ENCODE measurements around the gene CGGBP1. TPM values are rescaled to one million over a fixed set of nuclear protein-coding genes. Genes with fewer than 3 reads are reported as not detected.
"Not testable (repeated sequence)": the region's sequence is repeated elsewhere in the genome, so short reads cannot be mapped to it uniquely, and the experiment has no call there.

CGGBP1 gene
- total and polyA plus RNA-seq, 2 donors (not counting 3 experiments of a cell fraction or from before 2014, with no cell fraction given), result 33.1 to 69.7 TPM

- Histone ChIP-seq H2AFZ (ENCODE audit: low read depth, low read length) (no peak overlapping the region), H3K27me3 (ENCODE audit: control insufficient read depth in 2 of 2, insufficient read depth in 2 of 2, low read length in 2 of 2) (peaks cover 0 to 3% of the 10 kb centered on the region in 2 experiments), H3K9me3 (replicated peaks; ENCODE audit: control insufficient read depth, insufficient read depth, low read length) (no peaks in the 10 kb centered on the region), H4K20me1 (replicated peaks; ENCODE audit: control insufficient read depth, extremely low read depth, insufficient read depth, low read length) (no peaks in the 10 kb centered on the region), H3K27ac (ENCODE audit: insufficient read depth, low read depth, low read length) (no peak overlapping the region), H3K4me3 (replicated peaks in 1 of 3; ENCODE audit: insufficient read depth in 1 of 3, low read depth in 1 of 3, low read length in 3 of 3) (no peak overlapping the region), H3K9ac (replicated peaks; ENCODE audit: extremely low read depth, insufficient read depth, low read length) (no peak overlapping the region), H3K79me2 (ENCODE audit: control insufficient read depth, insufficient read depth, low read length) (no peaks in the 10 kb centered on the region), H3K4me2 (ENCODE audit: insufficient read depth, low read length) (no peak overlapping the region), H3K36me3 (ENCODE audit: control insufficient read depth in 2 of 2, extremely low read depth in 1 of 2, insufficient read depth in 2 of 2, low read length in 2 of 2) (no peaks in the 10 kb centered on the region), H3K9me1 (replicated peaks; ENCODE audit: control insufficient read depth, extremely low read depth, insufficient read depth, low read length) (no peaks in the 10 kb centered on the region), H3K4me1 (ENCODE audit: control insufficient read depth, extremely low read depth, insufficient read depth, low read length) (no peaks in the 10 kb centered on the region)
- dilution Hi-C loops (cut with MboI; ENCODE audit: extremely low pct_ligation_motif_present, low sequenced_read_pairs), result no loop called here
- CTCF ChIA-PET, result interaction anchor here (0.7 to 2.2 kb wide), 4 partner anchors 8 to 94 kb away, joined by 3 to 10 read pairs (median 6); no protein-coding TSS in a partner anchor
- POLR2A ChIA-PET, result no interaction called here
- DNase-seq (ENCODE audit: low read depth, low spot score), result no peak
- no TSS peak for BruUV-seq (replicated peaks)
- no peak for FAIRE-seq
- intact Hi-C loops (cut with micrococcal nuclease), result no loop called here
- TF ChIP-seq POLR2AphosphoS5 (IDR thresholded peaks at IDR 0.05; ENCODE audit: insufficient read depth, low read depth, low read length), result no peak
- no peak for TF ChIP-seq MAX (IDR thresholded peaks at IDR 0.05; ENCODE audit: insufficient read depth, insufficient read length)
- no peak for TF ChIP-seq MYC (IDR thresholded peaks at IDR 0.05; ENCODE audit: low read depth, low read length)
- no peak for TF ChIP-seq FOS (IDR thresholded peaks at IDR 0.05; ENCODE audit: borderline replicate concordance, insufficient read depth, low read length)
- no peak for TF ChIP-seq EZH2 (IDR thresholded peaks at IDR 0.05; ENCODE audit: borderline replicate concordance, low read depth, low read length, severe bottlenecking)
- no peak for TF ChIP-seq JUN (IDR thresholded peaks at IDR 0.05; ENCODE audit: borderline replicate concordance, insufficient read depth, insufficient read length, low read depth)
- no peak for TF ChIP-seq GATA2 (IDR thresholded peaks at IDR 0.05; ENCODE audit: insufficient read depth, insufficient read length, low read depth, low read length)
- TF ChIP-seq, protein P1, sequence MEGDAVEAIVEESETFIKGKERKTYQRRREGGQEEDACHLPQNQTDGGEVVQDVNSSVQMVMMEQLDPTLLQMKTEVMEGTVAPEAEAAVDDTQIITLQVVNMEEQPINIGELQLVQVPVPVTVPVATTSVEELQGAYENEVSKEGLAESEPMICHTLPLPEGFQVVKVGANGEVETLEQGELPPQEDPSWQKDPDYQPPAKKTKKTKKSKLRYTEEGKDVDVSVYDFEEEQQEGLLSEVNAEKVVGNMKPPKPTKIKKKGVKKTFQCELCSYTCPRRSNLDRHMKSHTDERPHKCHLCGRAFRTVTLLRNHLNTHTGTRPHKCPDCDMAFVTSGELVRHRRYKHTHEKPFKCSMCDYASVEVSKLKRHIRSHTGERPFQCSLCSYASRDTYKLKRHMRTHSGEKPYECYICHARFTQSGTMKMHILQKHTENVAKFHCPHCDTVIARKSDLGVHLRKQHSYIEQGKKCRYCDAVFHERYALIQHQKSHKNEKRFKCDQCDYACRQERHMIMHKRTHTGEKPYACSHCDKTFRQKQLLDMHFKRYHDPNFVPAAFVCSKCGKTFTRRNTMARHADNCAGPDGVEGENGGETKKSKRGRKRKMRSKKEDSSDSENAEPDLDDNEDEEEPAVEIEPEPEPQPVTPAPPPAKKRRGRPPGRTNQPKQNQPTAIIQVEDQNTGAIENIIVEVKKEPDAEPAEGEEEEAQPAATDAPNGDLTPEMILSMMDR (IDR thresholded peaks at IDR 0.05; ENCODE audit: extremely low read depth in 1 of 2, insufficient read depth in 1 of 2, low read depth in 1 of 2, low read length in 2 of 2), result no peak
- no peak for TF ChIP-seq POLR2A (IDR thresholded peaks at IDR 0.05; ENCODE audit: low read depth, low read length)
These were observed 39.8 kb downstream of the CGGBP1 start for GRCh38 chr3:88019024-88019423.

GRCh38 chr3:88015656-88016055 lies 43.1 kb downstream of the CGGBP1 start:
- H3K27me3 ChIP-seq (ENCODE audit: control insufficient read depth in 2 of 2, insufficient read depth in 2 of 2, low read length in 2 of 2); H3K9ac ChIP-seq (replicated peaks; ENCODE audit: extremely low read depth, insufficient read depth, low read length); intact Hi-C loops (cut with micrococcal nuclease); H3K9me1 ChIP-seq (replicated peaks; ENCODE audit: control insufficient read depth, extremely low read depth, insufficient read depth, low read length); H3K4me1 ChIP-seq (ENCODE audit: control insufficient read depth, extremely low read depth, insufficient read depth, low read length); dilution Hi-C loops (cut with MboI; ENCODE audit: extremely low pct_ligation_motif_present, low sequenced_read_pairs); H3K79me2 ChIP-seq (ENCODE audit: control insufficient read depth, insufficient read depth, low read length); H3K4me2 ChIP-seq (ENCODE audit: insufficient read depth, low read length); FAIRE-seq; BruUV-seq (replicated peaks); H4K20me1 ChIP-seq (replicated peaks; ENCODE audit: control insufficient read depth, extremely low read depth, insufficient read depth, low read length); H3K36me3 ChIP-seq (ENCODE audit: control insufficient read depth in 2 of 2, extremely low read depth in 1 of 2, insufficient read depth in 2 of 2, low read length in 2 of 2); H2AFZ ChIP-seq (ENCODE audit: low read depth, low read length); H3K4me3 ChIP-seq (replicated peaks in 1 of 3; ENCODE audit: insufficient read depth in 1 of 3, low read depth in 1 of 3, low read length in 3 of 3); POLR2A ChIA-PET; H3K27ac ChIP-seq (ENCODE audit: insufficient read depth, low read depth, low read length); H3K9me3 ChIP-seq (replicated peaks; ENCODE audit: control insufficient read depth, insufficient read depth, low read length); DNase-seq (ENCODE audit: low read depth, low spot score): not testable (repeated sequence)
- CTCF ChIA-PET, result interaction anchor here (3.0 kb wide), 1 partner anchor 11 kb away, joined by 21 read pairs; no protein-coding TSS in a partner anchor

Measured in endothelial cell of umbilical vein (primary cell).